Measurements from ENCODE around the gene CYTH4.

Gene CYTH4

DNA sequence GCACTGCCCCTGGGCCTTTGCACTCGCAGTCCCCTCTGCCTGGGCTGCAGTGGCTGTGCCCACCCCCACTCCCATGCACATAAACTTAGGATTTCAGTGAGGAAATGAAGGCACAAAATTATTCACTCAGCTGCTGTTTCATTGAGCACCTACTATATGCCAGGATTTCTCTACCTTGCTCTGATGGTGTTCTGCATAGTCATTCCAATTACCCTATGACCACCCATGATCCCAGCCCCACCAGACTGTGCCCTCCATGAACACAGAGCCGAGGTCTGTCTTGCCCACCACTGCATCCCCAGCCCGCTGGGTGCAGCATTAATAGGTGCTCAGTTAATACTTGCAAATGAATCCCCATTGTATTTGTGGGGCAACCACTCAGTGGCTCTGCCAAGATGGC is 10.9 kb downstream of the CYTH4 start:
- H3K9me3 ChIP-seq (ENCODE audit: control insufficient read depth in 2 of 2, low read length in 2 of 2), result peaks cover 0 to 8% of the 10 kb centered on the region in 2 donors
- H3K27ac ChIP-seq (ENCODE audit: low read length), result no peak overlapping the region
- peaks cover 8 to 16% of the 10 kb centered on the region in 2 donors for H3K27me3 ChIP-seq (ENCODE audit: control insufficient read depth in 1 of 2, insufficient read depth in 2 of 2, low read length in 2 of 2)
- H3K9ac ChIP-seq (ENCODE audit: low read length in 2 of 2), result no peak overlapping the region
- H3K36me3 ChIP-seq (ENCODE audit: control insufficient read depth in 2 of 2, insufficient read depth in 2 of 2, low read length in 2 of 2), result no peaks in the 10 kb centered on the region
- no peaks in the 10 kb centered on the region for H3K4me1 ChIP-seq (ENCODE audit: control insufficient read depth, insufficient read depth, low read length)
- H3K4me3 ChIP-seq (ENCODE audit: low read length in 2 of 2), result no peak overlapping the region

GRCh38 chr22:37294747-37295146 is 12.4 kb downstream of the CYTH4 start:
- no peaks in the 10 kb centered on the region for H3K4me1 ChIP-seq (ENCODE audit: control insufficient read depth, insufficient read depth, low read length)
- H3K27ac ChIP-seq (ENCODE audit: low read length), result no peak overlapping the region
- H3K9ac ChIP-seq (ENCODE audit: low read length in 2 of 2), result no peak overlapping the region
- no peak overlapping the region for H3K4me3 ChIP-seq (ENCODE audit: low read length in 2 of 2)
- H3K27me3 ChIP-seq (ENCODE audit: control insufficient read depth in 1 of 2, insufficient read depth in 2 of 2, low read length in 2 of 2), result peaks cover 8 to 13% of the 10 kb centered on the region in 2 donors
- H3K36me3 ChIP-seq (ENCODE audit: control insufficient read depth in 2 of 2, insufficient read depth in 2 of 2, low read length in 2 of 2), result no peaks in the 10 kb centered on the region
- H3K9me3 ChIP-seq (ENCODE audit: control insufficient read depth in 2 of 2, low read length in 2 of 2), result peaks cover 0 to 8% of the 10 kb centered on the region in 2 donors

DNA sequence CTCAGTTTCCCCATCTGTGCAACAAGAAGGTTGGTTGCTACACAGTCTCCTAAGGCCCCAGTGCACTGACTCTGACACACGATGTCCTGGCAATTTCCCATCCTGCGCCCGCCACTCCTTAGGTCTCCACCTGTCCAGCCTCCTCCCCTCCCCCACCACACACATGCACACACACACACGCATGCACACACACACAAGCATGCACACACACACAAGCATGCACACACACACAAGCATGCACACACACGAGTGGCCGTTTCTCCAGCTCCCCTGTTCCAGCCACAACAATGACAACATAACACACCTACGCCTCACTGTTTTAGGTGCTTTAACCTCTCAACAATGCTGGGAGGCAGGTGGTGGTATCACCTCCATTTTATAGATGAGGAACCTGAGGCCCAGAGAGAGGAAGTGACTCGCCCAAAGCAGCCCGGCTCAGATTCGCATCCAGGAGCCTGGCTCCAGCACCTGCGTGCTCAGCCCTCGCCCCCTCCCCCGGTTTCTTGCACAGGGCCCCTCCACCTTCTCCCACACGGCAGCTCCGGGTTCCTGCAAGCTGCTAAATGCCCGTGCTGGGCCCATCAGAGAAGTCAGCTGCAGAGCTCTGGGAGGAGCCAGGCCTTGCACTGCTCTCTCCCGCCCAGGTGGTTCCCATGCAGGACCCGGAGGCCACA is 13.0 kb downstream of the CYTH4 start:
- Histone ChIP-seq H3K9me3 (ENCODE audit: control insufficient read depth in 2 of 2, low read length in 2 of 2) (peaks cover 0 to 8% of the 10 kb centered on the region in 2 donors), H3K27me3 (ENCODE audit: control insufficient read depth in 1 of 2, insufficient read depth in 2 of 2, low read length in 2 of 2) (peaks cover 8 to 13% of the 10 kb centered on the region in 2 donors), H3K9ac (ENCODE audit: low read length in 2 of 2) (no peak overlapping the region), H3K27ac (ENCODE audit: low read length) (no peak overlapping the region), H3K4me1 (ENCODE audit: control insufficient read depth, insufficient read depth, low read length) (no peaks in the 10 kb centered on the region), H3K36me3 (ENCODE audit: control insufficient read depth in 2 of 2, insufficient read depth in 2 of 2, low read length in 2 of 2) (no peaks in the 10 kb centered on the region), H3K4me3 (ENCODE audit: low read length in 2 of 2) (no peak overlapping the region)

GRCh38 chr22:37295946-37296345 is 13.6 kb downstream of the CYTH4 start:
- H3K27me3 ChIP-seq (ENCODE audit: control insufficient read depth in 1 of 2, insufficient read depth in 2 of 2, low read length in 2 of 2), result peaks cover 8 to 13% of the 10 kb centered on the region in 2 donors
- H3K9me3 ChIP-seq (ENCODE audit: control insufficient read depth in 2 of 2, low read length in 2 of 2), result peaks cover 0 to 8% of the 10 kb centered on the region in 2 donors
- H3K4me1 ChIP-seq (ENCODE audit: control insufficient read depth, insufficient read depth, low read length), result no peaks in the 10 kb centered on the region
- no peak overlapping the region for H3K4me3 ChIP-seq (ENCODE audit: low read length in 2 of 2)
- H3K9ac ChIP-seq (ENCODE audit: low read length in 2 of 2), result no peak overlapping the region
- H3K36me3 ChIP-seq (ENCODE audit: control insufficient read depth in 2 of 2, insufficient read depth in 2 of 2, low read length in 2 of 2), result no peaks in the 10 kb centered on the region
- no peak overlapping the region for H3K27ac ChIP-seq (ENCODE audit: low read length)

GRCh38 chr22:37298748-37299495 is 16.6 kb downstream of the CYTH4 start:
- no peak overlapping the region for H3K9ac ChIP-seq (ENCODE audit: low read length in 2 of 2)
- H3K27me3 ChIP-seq (ENCODE audit: control insufficient read depth in 1 of 2, insufficient read depth in 2 of 2, low read length in 2 of 2), result no peaks in the 10 kb centered on the region
- no peaks in the 10 kb centered on the region for H3K36me3 ChIP-seq (ENCODE audit: control insufficient read depth in 2 of 2, insufficient read depth in 2 of 2, low read length in 2 of 2)
- no peaks in the 10 kb centered on the region for H3K4me1 ChIP-seq (ENCODE audit: control insufficient read depth, insufficient read depth, low read length)
- no peak overlapping the region for H3K27ac ChIP-seq (ENCODE audit: low read length)
- no peaks in the 10 kb centered on the region for H3K9me3 ChIP-seq (ENCODE audit: control insufficient read depth in 2 of 2, low read length in 2 of 2)
- H3K4me3 ChIP-seq (ENCODE audit: low read length in 2 of 2), result no peak overlapping the region

DNA sequence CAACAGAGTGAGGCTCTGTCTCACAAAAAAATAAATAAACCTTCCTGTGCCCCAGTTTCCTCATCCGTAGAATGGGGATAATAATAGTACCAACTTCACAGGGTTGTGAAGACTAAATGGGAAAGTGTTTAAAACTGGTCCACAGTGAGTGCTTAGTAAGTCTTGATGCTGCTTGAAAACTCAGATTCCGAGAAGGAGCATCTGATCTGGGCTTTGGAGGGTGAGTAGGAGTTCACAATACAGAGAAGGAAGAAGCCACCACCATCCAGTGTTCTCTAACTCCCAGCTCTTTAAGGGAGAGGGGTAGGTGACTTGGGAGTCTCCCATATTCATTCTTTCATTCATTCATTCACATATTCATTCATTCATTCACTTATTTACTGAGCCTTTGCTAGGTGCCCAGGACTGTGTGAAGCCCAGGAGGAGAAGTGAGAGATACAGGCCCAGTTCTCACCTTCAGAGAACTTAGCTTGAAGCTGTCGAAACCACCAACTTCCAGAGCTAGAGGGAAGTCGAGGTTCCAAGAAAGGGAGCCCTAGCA is 17.7 kb downstream of the CYTH4 start:
- H3K9ac ChIP-seq (ENCODE audit: low read length in 2 of 2), result no peak overlapping the region
- no peaks in the 10 kb centered on the region for H3K4me1 ChIP-seq (ENCODE audit: control insufficient read depth, insufficient read depth, low read length)

GRCh38 chr22:37300551-37301017 is 18.3 kb downstream of the CYTH4 start:
- Histone ChIP-seq H3K36me3 (ENCODE audit: control insufficient read depth in 2 of 2, insufficient read depth in 2 of 2, low read length in 2 of 2) (no peaks in the 10 kb centered on the region), H3K27ac (ENCODE audit: low read length) (no peak overlapping the region), H3K9ac (ENCODE audit: low read length in 2 of 2) (no peak overlapping the region), H3K9me3 (ENCODE audit: control insufficient read depth in 2 of 2, low read length in 2 of 2) (no peaks in the 10 kb centered on the region), H3K4me3 (ENCODE audit: low read length in 2 of 2) (no peak overlapping the region), H3K4me1 (ENCODE audit: control insufficient read depth, insufficient read depth, low read length) (no peaks in the 10 kb centered on the region), H3K27me3 (ENCODE audit: control insufficient read depth in 1 of 2, insufficient read depth in 2 of 2, low read length in 2 of 2) (no peaks in the 10 kb centered on the region)

More for the DNA sequence above, 17.7 kb downstream of the CYTH4 start:
- H3K27me3 ChIP-seq (ENCODE audit: control insufficient read depth in 1 of 2, insufficient read depth in 2 of 2, low read length in 2 of 2), result no peaks in the 10 kb centered on the region
- no peaks in the 10 kb centered on the region for H3K9me3 ChIP-seq (ENCODE audit: control insufficient read depth in 2 of 2, low read length in 2 of 2)
- no peak overlapping the region for H3K4me3 ChIP-seq (ENCODE audit: low read length in 2 of 2)
- H3K27ac ChIP-seq (ENCODE audit: low read length), result no peak overlapping the region
- H3K36me3 ChIP-seq (ENCODE audit: control insufficient read depth in 2 of 2, insufficient read depth in 2 of 2, low read length in 2 of 2), result no peaks in the 10 kb centered on the region

DNA sequence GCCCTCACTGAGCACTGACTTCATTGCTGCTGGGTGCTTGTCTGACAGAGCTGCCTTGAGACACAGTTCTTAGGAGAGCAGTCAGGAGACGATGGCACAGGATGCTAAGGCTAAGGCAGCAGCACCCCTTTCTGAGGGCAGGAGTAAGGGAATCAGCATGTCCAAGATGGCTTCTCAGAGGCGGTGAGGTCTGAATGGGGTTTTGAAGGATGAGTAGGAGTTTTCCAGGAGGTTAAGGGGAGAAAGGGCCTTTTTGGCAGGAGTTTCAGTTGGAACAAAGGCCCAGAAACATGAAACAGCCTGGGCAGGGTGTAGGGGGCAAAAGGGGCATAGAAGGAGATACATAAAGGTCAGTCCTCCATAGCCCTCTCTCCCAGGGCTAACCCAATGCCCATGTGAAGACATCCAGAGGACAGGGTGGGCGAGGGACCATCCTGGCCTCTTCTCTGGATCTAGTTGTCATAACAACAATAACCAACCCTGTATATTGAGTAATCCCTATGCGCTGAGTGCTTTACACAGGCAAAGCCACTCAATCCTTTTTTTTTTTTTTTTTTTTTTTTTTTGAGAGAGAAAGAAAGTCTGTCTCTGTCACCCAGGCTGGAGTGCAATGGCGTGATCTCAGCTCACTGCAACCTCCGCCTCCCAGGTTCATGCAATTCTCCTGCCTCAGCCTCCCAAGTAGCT is 19.0 kb downstream of the CYTH4 start:
- Histone ChIP-seq H3K4me1 (ENCODE audit: control insufficient read depth, insufficient read depth, low read length) (no peaks in the 10 kb centered on the region), H3K27ac (ENCODE audit: low read length) (no peak overlapping the region), H3K27me3 (ENCODE audit: control insufficient read depth in 1 of 2, insufficient read depth in 2 of 2, low read length in 2 of 2) (no peaks in the 10 kb centered on the region), H3K9me3 (ENCODE audit: control insufficient read depth in 2 of 2, low read length in 2 of 2) (no peaks in the 10 kb centered on the region), H3K36me3 (ENCODE audit: control insufficient read depth in 2 of 2, insufficient read depth in 2 of 2, low read length in 2 of 2) (no peaks in the 10 kb centered on the region), H3K9ac (ENCODE audit: low read length in 2 of 2) (no peak overlapping the region), H3K4me3 (ENCODE audit: low read length in 2 of 2) (no peak overlapping the region)

DNA sequence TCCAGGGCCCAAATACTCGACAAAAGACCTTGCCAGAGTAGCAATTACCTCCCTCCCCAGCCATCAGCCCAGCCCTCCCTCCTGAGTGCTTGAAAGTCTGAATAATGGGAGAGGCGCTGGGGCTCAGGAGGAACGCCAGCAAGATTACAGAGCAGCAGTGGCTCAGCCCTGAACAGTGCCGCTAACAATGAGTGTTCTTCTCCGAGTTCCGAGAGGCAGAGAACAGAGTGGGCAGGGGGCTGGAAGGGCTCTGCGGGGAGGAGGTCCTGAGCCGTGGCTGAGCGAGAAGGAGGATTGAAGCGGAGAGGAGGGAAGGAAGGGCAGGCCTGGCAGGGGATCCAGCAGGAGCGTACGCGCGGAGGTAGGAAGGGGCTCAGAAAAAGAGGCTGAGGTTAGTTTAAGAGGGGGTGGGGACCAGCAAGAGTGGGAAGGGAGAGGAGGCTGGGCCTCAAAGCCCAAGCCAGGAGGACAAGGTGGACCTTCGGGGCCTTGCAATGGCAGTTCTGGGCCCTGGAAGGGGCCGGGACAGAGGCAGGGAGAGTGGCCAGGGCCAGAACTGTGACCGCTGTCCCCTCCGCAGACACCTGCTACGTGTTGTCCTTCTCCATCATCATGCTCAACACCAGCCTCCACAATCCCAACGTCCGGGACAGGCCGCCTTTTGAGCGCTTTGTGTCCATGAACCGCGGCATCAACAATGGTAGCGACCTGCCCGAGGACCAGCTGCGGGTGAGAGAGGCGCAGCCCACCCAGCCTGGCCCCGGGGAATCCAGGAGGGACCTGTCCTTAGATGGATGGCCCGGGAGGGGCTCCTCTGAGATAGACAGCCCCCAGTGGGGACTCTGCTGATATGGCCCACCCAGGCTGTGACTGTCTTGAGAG is 20.6 kb downstream of the CYTH4 start:
- Histone ChIP-seq H3K27ac (ENCODE audit: low read length) (no peak overlapping the region), H3K4me1 (ENCODE audit: control insufficient read depth, insufficient read depth, low read length) (peaks cover 12% of the 10 kb centered on the region), H3K4me3 (ENCODE audit: low read length in 2 of 2) (no peak overlapping the region), H3K9ac (ENCODE audit: low read length in 2 of 2) (no peak overlapping the region), H3K9me3 (ENCODE audit: control insufficient read depth in 2 of 2, low read length in 2 of 2) (no peaks in the 10 kb centered on the region), H3K36me3 (ENCODE audit: control insufficient read depth in 2 of 2, insufficient read depth in 2 of 2, low read length in 2 of 2) (no peaks in the 10 kb centered on the region), H3K27me3 (ENCODE audit: control insufficient read depth in 1 of 2, insufficient read depth in 2 of 2, low read length in 2 of 2) (no peaks in the 10 kb centered on the region)

DNA sequence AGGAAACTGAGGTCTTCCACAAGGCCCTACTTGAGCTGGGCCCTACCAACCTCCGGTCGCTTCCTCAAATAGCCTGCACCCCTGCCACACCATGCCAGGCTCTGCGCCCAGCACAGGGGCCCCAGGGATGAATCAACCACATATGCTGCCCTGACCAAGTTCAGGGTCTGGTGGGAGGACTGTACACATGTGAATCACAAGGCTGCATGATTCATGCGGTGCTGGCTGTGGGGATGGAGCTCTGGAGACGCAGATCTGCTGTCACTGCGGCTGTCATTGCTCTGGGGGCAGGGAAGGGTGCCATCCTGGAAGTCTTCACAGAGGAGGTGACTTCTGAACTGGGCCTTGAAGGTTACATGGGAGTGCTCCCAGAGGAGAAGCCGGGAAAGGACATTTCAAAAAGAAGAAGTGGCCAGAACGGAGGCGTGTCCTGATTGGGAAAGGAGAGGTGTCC is 21.5 kb downstream of the CYTH4 start:
- Histone ChIP-seq H3K36me3 (ENCODE audit: control insufficient read depth in 2 of 2, insufficient read depth in 2 of 2, low read length in 2 of 2) (no peaks in the 10 kb centered on the region), H3K4me1 (ENCODE audit: control insufficient read depth, insufficient read depth, low read length) (peaks cover 20% of the 10 kb centered on the region), H3K27ac (ENCODE audit: low read length) (no peak overlapping the region), H3K4me3 (ENCODE audit: low read length in 2 of 2) (no peak overlapping the region), H3K9me3 (ENCODE audit: control insufficient read depth in 2 of 2, low read length in 2 of 2) (no peaks in the 10 kb centered on the region), H3K27me3 (ENCODE audit: control insufficient read depth in 1 of 2, insufficient read depth in 2 of 2, low read length in 2 of 2) (no peaks in the 10 kb centered on the region), H3K9ac (ENCODE audit: low read length in 2 of 2) (no peak overlapping the region)

Measured in stomach smooth muscle (tissue), 2 donors.